Prostate gland (tissue), 2 donors: ENCODE results near the gene CDC42BPB.

Experiments
- POLR2A ChIP-seq: fragments of 450-650 bp; IDR thresholded peaks from one replicate; pipeline ENCODE4 v1.6.1; 2016; ENCODE audit warnings: antibody characterized with exemption, mild to moderate bottlenecking
- TF ChIP-seq, protein P1 (sequence below), 4 experiments: fragments of 200-600 bp in 2 of 4; fragments of 450-650 bp in 2 of 4; sonication (generic) in 2 of 4; IDR thresholded peaks; 1 replicate in 3 of 4; 2 replicates in 1 of 4; pipeline ENCODE4 v1.5.1; 2016 to 2019; ENCODE audit warnings: antibody characterized with exemption in 4 of 4, mild to moderate bottlenecking in 2 of 4, moderate library complexity in 2 of 4

DNA sequence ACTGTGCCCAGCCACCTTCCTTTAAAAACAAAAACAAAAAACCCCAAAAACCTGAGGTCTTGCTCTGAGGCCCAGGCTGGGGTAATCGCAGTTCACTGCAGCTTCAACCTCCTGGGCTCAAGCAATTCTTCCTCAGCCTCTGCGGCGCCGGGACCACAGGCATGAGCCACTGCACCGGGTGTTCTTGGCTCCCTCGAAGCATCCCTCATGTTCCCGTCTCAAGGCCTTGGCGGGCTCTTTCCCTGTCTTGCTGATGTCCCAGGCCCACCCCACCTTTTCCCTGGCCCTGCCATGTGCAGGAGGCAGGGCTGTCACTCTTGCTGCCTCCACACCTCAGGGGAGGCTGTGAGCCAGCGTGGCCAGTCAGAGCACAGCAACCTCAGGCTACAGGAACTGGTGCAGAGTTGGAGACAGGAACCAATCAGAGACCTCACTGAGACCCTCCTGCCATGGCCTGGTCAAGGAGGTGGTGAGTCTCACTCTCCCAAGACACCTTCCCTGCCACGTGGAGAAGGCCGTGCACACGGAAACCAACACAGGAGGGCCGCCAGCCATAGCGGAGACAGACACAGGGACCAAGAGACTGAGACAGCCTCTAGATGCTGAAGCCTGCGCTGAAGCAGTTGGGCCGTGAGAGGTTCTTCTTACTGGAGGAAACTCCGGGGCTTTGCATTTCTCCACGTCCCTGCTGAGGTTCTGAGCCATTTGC is 140.8 kb downstream of the CDC42BPB start:
- TF ChIP-seq, protein P1, sequence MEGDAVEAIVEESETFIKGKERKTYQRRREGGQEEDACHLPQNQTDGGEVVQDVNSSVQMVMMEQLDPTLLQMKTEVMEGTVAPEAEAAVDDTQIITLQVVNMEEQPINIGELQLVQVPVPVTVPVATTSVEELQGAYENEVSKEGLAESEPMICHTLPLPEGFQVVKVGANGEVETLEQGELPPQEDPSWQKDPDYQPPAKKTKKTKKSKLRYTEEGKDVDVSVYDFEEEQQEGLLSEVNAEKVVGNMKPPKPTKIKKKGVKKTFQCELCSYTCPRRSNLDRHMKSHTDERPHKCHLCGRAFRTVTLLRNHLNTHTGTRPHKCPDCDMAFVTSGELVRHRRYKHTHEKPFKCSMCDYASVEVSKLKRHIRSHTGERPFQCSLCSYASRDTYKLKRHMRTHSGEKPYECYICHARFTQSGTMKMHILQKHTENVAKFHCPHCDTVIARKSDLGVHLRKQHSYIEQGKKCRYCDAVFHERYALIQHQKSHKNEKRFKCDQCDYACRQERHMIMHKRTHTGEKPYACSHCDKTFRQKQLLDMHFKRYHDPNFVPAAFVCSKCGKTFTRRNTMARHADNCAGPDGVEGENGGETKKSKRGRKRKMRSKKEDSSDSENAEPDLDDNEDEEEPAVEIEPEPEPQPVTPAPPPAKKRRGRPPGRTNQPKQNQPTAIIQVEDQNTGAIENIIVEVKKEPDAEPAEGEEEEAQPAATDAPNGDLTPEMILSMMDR (IDR thresholded peaks at IDR 0.05), result no peak
- TF ChIP-seq POLR2A, result no peak
